Measurements from ENCODE around the gene SORCS1.

DNA sequence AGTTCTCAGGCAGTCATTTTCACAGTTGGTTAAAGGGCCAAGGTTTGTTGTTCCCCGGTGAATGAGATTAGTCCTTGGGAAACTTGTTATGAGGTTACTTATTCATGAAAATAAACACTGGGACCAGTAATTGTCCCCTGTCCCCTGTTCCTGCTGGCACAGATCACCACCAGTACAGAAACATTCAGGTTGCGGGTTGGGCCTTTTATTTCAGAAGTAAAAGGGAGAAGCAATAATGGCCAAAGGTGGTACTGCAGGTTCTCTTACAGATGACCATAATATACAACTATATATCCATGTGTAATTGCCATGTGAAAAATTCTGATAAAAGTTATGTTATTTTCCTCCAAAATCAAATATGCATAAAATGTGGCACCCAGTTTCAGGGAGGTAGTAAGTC lies 442.0 kb downstream of the SORCS1 start:
- TF ChIP-seq, protein P1, sequence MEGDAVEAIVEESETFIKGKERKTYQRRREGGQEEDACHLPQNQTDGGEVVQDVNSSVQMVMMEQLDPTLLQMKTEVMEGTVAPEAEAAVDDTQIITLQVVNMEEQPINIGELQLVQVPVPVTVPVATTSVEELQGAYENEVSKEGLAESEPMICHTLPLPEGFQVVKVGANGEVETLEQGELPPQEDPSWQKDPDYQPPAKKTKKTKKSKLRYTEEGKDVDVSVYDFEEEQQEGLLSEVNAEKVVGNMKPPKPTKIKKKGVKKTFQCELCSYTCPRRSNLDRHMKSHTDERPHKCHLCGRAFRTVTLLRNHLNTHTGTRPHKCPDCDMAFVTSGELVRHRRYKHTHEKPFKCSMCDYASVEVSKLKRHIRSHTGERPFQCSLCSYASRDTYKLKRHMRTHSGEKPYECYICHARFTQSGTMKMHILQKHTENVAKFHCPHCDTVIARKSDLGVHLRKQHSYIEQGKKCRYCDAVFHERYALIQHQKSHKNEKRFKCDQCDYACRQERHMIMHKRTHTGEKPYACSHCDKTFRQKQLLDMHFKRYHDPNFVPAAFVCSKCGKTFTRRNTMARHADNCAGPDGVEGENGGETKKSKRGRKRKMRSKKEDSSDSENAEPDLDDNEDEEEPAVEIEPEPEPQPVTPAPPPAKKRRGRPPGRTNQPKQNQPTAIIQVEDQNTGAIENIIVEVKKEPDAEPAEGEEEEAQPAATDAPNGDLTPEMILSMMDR (IDR thresholded peaks at IDR 0.05): no peak
- no peak for TF ChIP-seq POLR2A (IDR thresholded peaks at IDR 0.05)

All from thyroid gland (tissue), 4 donors.